Glomerular visceral epithelial cell (primary cell): Measurements from ENCODE around the gene FASN.

ENCODE experiments used
- DNase-seq: peaks from one replicate; pipeline ENCODE4 v3.0.0-alpha.2; 2016; ENCODE audit errors: extremely low spot score

FASN gene

DNA sequence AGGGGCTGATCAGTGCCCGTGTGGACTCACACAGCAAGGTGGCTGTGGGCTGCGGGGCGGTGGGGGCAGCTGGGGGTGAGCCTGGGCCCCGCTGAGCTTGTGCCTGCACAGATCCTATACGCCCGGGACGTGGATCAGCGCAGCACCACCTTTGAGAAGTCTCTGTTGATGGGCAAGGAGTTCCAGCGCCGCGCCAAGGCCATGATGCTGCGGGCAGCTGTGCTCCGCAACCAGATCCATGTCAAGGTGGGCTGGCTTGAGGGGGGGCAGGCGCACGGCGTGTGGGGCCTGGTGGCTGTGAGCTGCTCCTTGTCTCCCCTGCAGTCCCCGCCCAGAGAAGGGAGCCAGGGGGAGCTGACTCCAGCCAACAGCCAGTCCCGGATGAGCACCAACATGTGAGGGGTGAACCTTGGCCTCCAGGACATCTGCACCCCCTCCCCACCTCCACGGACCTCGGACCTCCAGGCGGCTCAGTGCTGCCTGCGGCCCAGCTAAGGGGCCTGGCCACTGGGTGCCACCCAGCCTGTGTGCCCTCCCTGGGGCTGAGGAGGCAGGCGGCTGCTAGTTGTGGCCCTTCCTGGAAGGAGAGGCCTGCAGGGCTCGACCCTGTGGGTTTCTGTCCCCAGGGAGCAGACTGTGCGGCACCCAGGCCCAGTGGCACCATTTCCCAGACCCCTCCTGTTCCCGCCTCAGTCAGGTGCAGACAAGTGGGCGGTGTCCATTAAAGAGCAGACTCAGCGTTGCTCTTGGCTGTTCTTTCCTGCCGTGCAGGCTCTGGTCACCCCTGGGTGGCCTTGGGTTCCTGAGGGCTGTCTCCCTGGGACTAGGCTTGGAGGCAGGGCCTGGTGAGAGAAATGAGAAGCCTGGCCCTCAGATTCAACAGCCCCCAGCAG lies 41.1 kb downstream of the FASN start:
- DNase-seq = no peak

DNA sequence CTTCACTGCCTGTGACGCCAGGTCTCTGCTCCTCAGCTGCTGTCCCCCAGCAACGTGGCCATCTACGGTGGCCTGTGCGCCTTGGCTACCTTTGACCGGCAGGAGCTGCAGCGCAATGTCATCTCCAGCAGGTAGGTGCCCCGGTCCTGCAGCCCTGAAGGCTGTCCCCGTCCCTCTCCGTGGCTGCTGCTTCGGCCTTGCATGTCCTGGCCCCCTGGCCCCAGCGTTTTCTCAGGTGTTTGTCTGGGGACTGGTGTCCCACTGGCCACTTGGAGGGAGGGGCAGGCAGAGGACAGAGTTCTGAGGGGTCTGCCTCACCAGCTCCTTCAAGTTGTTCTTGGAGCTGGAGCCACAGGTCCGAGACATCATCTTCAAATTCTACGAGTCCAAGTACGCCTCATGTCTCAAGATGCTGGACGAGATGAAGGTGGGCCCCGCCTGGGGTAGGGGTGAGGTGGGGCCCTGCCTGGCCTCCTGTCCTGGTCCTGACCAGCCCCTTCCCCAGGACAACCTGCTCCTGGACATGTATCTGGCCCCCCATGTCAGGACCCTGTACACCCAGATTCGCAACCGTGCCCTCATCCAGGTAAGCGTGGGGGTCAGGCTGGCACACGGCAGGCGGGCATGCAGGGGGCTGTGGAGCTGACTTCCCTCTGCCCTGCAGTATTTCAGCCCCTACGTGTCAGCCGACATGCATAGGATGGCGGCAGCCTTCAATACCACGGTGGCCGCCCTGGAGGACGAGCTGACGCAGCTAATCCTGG lies 41.9 kb downstream of the FASN start:
- DNase-seq = no peak

DNA sequence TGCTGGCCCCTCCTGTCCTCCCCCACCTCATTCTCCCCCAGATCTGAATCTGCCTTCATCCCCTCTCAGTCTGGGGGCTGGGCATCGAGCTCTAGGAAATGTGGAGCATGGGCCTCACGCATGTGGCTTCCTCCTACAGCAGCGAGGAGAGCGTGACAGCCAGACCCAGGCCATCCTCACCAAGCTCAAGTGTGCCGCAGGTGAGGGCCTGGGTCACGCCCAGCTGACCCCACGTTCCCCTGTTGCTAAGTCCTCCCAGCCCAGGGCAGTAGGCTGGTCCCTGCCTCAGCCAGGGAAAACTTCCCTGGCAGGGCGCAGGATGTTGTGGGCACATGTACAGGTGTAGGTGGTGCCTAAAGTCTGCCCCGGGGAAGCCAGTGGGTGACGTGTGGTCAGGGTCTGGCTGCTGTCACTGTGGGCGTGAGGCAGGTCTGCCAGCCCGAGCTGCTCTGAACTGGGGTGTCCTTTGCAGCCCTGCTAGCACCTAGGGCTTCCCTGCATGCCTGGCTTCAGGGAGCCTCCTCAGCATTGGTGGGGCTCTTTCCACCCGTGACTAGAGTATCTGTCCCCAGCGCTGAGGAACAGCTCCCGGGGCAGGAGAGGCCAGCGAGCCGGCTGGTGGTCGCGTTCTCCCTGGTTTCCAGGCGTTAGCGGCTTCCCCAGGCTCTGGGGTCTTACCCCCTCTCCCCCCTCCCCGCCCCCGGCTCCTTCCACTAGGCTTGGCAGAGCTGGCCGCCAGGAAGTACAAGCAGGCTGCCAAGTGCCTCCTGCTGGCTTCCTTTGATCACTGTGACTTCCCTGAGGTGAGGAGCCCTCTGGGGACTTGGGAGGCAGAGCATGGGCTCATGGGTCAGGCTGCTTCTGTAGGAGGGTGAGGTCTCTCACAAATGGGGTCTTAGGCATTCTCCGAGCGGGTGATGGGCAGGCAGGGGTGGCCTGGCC lies 42.7 kb downstream of the FASN start:
- no peak for DNase-seq

DNA sequence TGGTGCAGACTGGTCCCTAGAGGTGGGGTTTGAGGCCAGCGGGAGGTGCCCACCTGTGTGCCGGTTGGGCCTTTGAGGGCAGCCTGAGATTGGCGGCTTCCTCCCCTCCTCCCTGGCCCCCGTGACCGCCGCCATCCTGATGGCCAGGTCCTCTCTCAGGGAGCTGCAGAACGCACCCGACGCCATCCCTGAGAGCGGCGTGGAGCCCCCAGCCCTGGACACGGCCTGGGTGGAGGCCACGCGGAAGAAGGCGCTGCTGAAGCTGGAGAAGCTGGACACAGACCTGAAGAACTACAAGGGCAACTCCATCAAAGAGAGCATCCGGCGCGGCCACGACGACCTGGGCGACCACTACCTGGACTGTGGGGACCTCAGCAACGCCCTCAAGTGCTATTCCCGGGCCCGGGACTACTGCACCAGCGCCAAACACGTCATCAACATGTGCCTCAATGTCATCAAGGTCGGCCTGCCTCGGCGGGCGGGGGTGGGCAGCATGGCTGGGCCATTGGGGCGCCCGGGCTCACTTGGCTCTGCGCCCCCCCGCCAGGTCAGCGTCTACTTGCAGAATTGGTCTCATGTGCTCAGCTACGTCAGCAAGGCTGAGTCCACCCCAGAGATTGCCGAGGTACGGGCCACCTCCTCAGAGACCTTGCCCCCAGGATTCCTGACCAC lies 43.5 kb downstream of the FASN start:
- DNase-seq = no peak

DNA sequence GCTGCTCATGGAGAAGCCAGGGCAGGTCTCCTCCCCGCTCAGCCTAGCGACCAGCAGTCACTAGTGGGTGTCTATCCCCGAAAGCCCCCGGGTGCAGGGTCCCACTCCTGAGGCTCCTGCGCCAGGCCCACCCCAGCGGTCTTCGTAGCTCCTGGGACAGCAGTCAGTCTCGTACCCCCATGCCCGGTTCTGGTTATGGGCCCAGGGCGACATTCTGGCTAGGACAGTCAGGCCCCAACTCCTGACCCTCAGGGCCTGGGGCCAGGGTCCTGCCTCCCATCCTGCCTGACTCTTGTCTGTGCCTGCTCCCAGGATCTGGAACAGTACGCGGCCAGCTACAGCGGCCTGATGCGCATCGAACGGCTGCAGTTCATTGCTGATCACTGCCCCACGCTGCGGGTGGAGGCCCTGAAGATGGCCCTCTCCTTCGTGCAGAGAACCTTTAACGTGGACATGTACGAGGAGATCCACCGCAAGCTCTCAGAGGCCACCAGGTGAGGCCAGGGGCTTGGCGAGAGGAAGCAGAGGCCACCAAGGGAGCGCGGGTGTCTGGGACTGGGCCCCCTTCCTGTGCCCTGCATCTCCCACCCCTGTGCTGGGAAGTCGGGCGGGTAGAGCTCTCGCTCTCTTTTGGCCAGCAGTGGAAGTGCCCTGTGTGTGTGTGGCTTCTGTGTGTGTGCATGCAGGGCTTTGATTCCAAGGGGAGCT lies 44.3 kb downstream of the FASN start:
- no peak for DNase-seq

DNA sequence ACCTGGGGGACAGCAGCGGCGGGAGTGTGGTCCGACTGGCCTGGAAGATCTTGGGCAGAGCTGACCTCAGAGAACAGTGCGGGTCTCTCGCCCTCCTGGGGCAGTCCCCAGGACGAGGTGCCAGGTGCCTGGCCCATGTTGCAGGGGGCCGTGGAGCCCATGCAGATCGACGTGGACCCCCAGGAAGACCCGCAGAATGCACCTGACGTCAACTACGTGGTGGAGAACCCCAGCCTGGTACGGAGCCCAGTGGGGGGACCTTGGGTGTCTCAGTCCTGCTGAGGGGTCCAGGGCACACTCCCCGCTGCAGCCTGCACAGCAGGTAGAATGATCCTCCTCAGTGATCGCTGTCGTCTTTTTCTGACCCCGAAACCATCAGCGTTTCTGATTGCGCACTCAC lies 44.9 kb downstream of the FASN start:
- no peak for DNase-seq

DNA sequence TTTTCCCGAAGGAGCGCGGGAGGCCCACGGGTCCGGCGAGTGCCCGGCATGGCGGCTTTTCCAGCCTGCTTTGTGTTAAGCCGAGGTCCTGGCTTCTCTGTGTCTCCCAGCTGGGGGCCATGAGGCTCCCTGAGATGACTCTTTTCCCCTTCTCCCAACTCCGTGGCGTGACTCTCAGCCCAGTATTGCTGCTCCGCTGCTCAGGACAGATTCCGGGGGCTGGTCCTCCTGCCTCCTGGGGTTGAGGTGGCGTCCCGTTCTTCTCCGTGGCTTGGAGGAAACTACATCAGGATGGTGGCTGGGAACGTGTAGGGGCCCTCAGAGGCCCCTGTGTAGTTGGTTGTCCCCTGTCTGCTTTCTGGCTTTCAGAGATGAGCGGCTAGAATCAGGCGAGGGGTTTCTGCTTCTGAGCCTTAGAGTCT lies 45.4 kb downstream of the FASN start:
- DNase-seq = no peak

DNA sequence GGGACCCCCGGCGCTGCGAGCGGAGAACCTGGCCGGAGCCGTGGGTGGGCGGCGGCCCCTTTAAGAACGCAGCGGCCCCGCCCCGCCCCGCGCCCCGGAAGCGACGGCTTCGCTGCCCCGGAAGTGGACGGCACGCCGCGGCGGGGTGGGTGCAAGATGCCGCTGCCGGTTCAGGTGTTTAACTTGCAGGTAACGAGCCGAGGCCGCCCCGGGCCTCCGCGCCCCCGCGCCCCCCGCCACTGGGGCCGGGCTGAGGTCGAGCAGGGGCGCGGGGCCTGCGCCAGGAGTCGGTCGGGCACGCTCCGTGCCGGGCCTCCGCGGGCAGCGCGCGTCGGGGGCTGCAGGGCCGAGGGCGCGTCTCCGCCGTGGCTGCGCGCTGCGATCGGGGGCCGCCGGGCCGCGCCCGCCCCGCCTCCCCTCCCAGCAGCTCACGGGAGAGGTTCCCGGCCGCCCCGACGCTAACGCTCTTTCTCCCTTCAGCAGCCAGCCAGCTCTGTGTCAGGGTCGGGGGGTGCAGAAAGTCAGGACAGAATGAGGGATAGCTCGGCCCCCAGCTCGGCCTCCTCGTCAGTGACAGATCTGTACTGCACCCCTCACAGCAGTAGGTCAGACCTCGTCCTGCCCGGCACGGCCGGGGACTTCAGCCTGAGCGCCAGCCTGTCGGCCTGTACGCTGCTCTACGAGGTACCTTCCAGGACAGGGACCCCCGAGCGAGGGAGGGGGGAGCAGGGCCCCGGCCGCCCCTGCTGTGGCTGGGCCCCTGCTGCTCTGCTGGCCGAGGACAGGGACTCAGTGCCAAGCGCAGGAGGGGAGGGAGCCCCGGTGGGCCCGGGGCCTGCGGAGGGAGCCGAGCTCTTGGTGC lies 46.0 kb downstream of the FASN start, which contains the start of the genes GPS1 and RFNG:
Gene GPS1, plus strand, starts transcription at position 123 of the 862 bp plus-strand sequence. Its CDS starts 34 bp downstream, at position 157.
Gene RFNG, minus strand, starts transcription at position 36 of the 862 bp plus-strand sequence. CDS start 45 bp downstream, outside the sequence.
- peak; percentile 66 for DNase-seq

DNA sequence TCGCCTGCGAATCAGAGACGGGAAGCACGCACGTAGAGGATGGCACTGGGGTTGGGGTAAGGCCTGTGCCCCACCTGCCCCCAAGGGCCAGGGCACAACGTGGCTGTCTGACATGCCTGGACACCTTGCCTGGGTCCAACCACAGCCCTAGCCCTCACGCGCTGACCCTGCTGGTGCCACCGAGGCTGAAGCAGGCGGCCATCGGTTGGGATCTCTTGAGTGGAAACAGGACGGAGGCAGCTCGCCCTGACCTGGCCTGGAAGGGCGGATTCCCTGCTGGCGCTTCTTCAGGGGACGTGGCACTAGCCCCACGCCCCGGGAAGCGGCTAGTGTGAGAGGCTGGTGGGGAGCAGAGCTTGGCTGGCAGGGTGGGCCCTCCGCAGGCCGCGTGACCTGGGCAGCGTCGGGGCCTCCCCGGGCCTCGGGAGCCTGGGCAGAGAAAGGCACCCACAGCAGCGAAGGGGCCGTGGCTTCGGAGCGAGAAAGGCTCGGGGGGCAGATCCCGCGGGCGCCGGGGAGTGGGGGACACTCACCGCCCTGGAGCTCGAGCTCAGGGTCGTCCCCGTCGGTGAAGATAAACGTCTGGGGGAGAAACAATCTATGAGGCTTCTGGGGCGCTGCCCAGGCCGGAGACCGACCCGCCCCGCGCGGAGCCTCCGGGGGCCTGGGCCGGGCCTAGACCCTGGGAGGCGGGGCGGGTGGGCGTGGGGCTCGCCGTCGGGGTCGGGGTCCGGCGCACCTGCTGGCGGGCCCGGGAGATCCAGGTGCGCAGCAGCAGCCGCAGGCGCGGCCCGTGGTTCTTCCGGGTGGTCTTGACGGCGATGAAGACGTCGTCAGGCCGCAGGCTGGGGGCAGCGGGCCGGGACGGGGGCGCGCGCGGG lies 47.0 kb downstream of the FASN start:
- DNase-seq = no peak

DNA sequence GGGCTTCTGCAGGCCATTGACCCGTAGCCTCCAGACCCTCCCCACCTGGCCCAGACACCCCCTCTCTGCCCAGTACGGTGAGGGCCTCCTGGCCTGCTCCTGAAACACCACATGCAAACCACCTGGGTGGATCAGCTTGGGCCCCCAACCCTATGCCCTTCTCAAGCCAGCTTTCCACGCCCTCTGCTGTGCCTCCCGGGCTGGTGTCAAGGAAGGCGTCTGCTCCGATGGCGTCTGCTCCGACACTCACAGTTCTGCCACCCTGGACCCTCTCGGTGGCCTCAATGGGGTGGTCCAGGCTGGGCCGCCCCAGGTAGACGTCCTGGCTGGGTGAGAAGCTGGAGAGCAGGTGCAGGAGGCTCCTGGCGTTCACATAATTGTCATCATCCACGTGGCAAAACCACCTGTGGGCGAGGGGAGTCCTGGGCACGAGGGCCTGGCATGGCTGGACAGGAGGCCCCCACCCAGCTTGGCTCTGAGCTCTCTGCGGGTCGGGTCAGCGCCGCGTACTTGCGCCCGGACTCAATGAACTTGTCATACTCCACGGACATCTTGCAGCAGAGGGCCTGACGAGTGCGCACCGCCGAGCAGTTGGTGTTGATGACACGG lies 47.8 kb downstream of the FASN start:
- no peak for DNase-seq

DNA sequence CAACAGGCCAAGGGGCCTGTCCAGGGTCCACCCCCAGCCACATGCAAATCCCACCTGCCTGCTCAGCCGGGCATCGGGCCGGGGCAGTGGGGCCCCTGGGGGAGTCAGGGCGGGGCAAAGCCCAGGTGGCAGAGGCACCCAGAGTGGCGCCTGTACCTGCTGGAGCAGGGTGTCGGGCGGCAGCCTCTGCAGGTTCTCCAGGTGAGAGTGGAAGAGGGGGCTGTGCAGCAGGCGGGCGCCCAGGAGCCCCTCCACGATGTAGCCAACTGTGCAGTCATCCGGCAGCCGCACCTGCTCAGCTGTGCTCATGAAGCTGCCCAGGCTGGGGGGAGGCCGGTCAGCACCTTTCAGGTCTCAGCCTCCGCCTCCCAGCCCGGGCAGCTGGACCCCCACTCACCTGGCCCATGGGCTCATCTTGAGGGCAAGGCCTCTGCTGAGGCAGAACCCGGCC lies 48.5 kb downstream of the FASN start:
- no peak for DNase-seq

DNA sequence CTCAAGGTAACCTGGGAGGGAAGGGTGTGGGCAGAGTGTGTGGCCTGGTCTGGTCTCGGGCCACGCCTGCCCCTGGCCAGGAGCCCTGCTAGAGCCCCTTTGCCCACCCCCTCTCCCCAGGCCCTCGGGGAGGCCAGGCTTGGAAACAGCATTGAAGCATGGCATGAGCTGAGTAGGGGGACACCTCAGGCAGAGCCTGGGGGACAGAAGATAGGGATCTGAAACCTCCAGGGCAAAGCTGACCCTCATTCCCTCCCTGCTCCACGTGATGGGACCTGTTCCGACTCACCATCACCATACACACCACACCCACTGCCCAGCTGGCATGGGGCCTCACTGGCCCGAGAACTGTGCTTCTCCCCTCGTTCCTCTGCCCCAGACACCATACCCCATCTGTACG lies 48.9 kb downstream of the FASN start:
- DNase-seq = no peak

DNA sequence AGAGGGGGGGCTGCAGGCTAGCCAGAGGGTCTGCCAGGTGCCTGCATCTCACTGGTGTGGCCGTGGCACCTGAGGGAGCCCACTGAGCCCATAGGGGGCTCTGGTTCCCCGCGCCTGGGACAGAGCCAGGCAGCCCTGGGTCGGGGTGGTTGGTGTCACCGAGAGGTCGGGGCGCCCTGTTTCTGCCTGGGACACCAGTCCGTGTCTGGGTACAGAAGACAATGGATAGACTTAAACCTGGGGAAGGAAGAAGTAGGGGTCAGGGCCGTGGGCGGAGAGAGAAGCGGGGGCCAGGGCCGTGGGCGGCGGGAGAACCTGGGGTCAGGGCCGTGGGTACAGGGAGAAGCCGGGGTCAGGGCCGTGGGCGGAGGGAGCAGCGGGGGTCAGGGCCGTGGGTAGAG lies 49.5 kb downstream of the FASN start:
- DNase-seq = no peak

DNA sequence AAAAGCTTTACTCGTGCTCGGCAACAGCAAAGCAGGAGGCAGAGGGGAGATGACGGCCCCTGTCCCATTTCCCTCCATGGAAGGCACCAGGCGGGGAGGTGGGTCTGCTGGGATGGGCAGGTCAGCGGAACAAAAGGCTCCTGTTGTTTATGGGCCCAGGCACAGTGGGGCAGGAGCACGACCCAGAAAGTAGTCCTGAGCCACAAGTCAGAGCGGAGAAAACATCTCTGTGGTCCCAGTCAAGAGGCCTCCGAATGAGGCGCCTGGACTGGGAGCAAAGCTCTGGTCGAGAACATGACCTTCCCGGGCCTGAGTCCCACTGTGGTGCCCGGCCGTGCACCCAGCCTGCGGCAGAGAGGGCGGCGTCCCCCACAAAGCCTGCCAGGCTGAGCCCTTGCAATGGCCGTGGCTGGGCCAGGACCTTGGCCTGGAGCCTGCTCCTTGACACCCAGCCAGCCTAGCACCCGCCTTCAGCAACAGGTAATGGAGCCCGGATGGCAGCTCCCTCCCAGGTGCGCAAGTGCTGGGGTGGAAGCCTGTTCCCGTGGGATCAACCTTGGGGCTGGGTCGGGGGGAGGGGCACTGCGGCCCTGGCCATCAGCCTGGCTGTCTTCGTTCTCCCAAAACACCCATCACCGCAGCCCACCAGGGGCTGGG lies 50.0 kb downstream of the FASN start:
- no peak for DNase-seq

DNA sequence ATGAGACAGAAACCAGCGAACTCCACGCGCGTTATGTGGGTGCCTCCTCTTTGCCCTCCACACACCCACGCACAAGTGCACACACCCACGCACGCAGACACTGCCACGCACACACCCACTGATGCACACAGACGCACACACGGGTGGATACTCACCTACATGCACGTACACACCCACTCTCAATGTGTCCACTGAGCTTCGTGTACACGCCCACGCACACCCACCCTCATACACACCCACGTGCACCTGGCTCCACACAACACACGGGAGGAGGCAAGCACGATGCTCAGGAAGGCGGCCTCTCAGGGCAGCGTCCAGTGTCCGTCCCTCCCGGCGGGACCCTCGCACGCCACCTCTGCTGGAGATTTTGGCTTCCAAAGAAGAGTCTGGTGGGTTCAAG lies 50.7 kb downstream of the FASN start:
- no peak for DNase-seq

DNA sequence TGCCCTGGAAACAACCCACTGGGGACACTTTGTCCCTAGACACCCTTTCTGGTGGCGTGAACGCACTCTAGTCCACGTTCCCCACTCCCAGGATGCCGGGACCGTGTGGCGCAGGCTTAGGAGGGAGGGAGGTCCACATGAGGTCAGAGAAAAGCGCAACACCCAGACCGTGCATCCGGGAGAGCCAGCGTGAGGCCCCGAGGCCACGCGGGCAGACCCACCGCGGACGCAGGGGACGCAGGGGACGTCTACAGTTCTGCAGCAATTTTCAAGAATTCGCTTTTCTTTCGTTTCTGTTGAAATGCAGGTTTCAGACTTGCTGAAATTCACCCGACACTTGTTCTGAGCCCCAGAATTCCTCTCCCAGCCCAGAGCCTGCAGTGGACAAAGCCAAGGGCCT lies 51.1 kb downstream of the FASN start:
- no peak for DNase-seq

DNA sequence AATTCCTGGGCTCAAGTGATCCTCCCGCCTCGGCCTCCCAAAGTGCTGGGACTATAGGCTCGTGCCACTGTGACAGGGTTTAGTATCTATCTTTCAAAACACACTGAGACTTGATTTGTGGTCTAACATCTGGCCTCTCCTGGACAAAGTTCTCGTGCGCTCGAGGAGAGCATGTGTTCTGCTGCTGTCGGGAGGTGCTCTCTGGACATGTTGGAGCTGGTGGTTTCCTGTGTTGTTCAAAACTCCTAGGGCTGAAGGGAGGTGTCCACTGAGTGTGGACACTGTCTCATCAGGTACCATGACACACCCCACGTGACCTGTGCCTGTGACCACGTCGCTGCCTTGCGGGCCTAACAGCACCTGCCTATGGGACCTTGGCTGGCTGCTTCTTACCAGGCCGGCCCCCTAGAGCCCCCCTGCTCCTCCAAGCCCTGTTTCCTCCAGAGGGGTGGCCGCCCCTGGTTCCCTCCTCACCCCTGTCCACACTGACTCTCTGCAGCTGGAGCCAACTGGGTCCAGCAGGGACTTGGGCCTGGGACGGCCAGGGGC lies 52.0 kb downstream of the FASN start:
- no peak for DNase-seq
